K562 (cell line): ENCODE data around the gene SUDS3. TPM values are rescaled to one million over a fixed set of nuclear protein-coding genes. Genes with fewer than 3 reads are reported as not detected.

Source experiments
- ATAC-seq: fragments of 200-7000 bp; cut with Tn5 transposase; 3 replicates; pipeline ENCODE4 v1.9.1; 2020; ENCODE audit warnings: moderate library complexity
- BruUV-seq: library from RNA; stranded (reverse); fragments of 400-500 nt; replicated peaks from 2 replicates; lab custom pipeline; 2021; lab: Mats Ljungman, UMichigan
- CTCF ChIA-PET: fragments of 300-600 bp; formaldehyde crosslinking; extraction: SDS; loops from one replicate; lab custom pipeline; 2021; ENCODE audit warnings: low intra/inter-chr PET ratio; lab: Yijun Ruan, JAX
- POLR2A ChIA-PET: fragments of 300-600, 350-650 bp; sonication (Branson Sonifier 250); formaldehyde crosslinking; extraction: SDS; loops from one replicate; lab custom pipeline; 2021; ENCODE audit warnings: antibody characterized with exemption, inconsistent platforms; lab: Yijun Ruan, JAX
- DNase-seq, 4 experiments: peaks; one replicate each; pipeline versions ENCODE4 v3.0.0 to v3.0.0-alpha.2; 2011 to 2018; ENCODE audit warnings: low spot score in 3 of 4, mixed read lengths in 3 of 4; ENCODE audit errors: extremely low read depth in 1 of 4
- FAIRE-seq: peaks from 2 replicates; lab custom pipeline; 2011; peaks lifted over from hg19 to GRCh38; lab: Jason Lieb, UNC
- H2AFZ ChIP-seq: 2 replicates; pipeline ENCODE4 v1.6.0; 2011; ENCODE audit warnings: low read depth, low read length, control low read depth, inconsistent platforms
- H3K27ac ChIP-seq: fragments of 200-600 bp; 3 replicates; pipeline ENCODE4 v1.8.0; 2011; ENCODE audit warnings: low read depth, mild to moderate bottlenecking, control low read depth, inconsistent platforms, low read length, moderate library complexity, mixed read lengths; ENCODE audit errors: extremely low read depth
- H3K27me3 ChIP-seq, 2 experiments: fragments of 300-600 bp in 1 of 2; 2 replicates in 1 of 2; 3 replicates in 1 of 2; pipeline versions ENCODE4 v1.6.0 to v1.8.0; 2011; ENCODE audit warnings: inconsistent platforms in 2 of 2, low read length in 2 of 2, mild to moderate bottlenecking in 1 of 2, mixed read lengths in 1 of 2, moderate library complexity in 1 of 2; ENCODE audit not compliant: control insufficient read depth in 2 of 2, insufficient read depth in 2 of 2
- H3K36me3 ChIP-seq: fragments of 300-600 bp; 3 replicates; pipeline ENCODE4 v1.8.0; 2011; ENCODE audit warnings: mild to moderate bottlenecking, low read length, inconsistent platforms; ENCODE audit not compliant: control insufficient read depth, insufficient read depth
- H3K4me1 ChIP-seq, 2 experiments: fragments of 200-600 bp in 1 of 2; replicated peaks in 1 of 2; 2 replicates in 1 of 2; 3 replicates in 1 of 2; pipeline versions ENCODE4 v1.5.1 to v1.8.0; 2011; ENCODE audit warnings: inconsistent platforms in 2 of 2, low read length in 2 of 2, mild to moderate bottlenecking in 1 of 2, mixed read lengths in 1 of 2, moderate library complexity in 1 of 2; ENCODE audit not compliant: control insufficient read depth in 2 of 2, insufficient read depth in 2 of 2
- H3K4me2 ChIP-seq: 2 replicates; pipeline ENCODE4 v1.6.1; 2011; ENCODE audit warnings: low read length, control low read depth, inconsistent platforms, mixed read lengths; ENCODE audit not compliant: insufficient read depth
- H3K4me3 ChIP-seq: fragments of 200-600 bp; sonication (generic), shearing (Covaris generic); 2 replicates; pipeline ENCODE4 v1.5.1; 2016; ENCODE audit warnings: control low read depth, inconsistent platforms
- H3K79me2 ChIP-seq: fragments of 200-600 bp; 3 replicates; pipeline ENCODE4 v1.8.0; 2011; ENCODE audit warnings: low read length, inconsistent platforms; ENCODE audit not compliant: control insufficient read depth, insufficient read depth
- H3K9ac ChIP-seq, 2 experiments: 2 replicates each; pipeline versions ENCODE4 v1.6.0 to v1.6.1; 2011; ENCODE audit warnings: low read depth in 2 of 2, low read length in 2 of 2, control low read depth in 1 of 2, inconsistent platforms in 1 of 2, mild to moderate bottlenecking in 1 of 2, mixed read lengths in 1 of 2; ENCODE audit not compliant: insufficient read depth in 1 of 2
- H3K9me1 ChIP-seq: one replicate; pipeline ENCODE4 v1.6.0; 2011; ENCODE audit warnings: inconsistent platforms, mild to moderate bottlenecking, low read length, moderate library complexity; ENCODE audit not compliant: control insufficient read depth, insufficient read depth
- H3K9me3 ChIP-seq: replicated peaks from 2 replicates; pipeline ENCODE4 v1.5.1; 2011; ENCODE audit warnings: low read depth, low read length, inconsistent platforms; ENCODE audit not compliant: control insufficient read depth, insufficient read depth
- H4K20me1 ChIP-seq: replicated peaks from 2 replicates; pipeline ENCODE4 v1.6.1; 2011; ENCODE audit warnings: low read length, inconsistent platforms, mixed read lengths; ENCODE audit not compliant: control insufficient read depth, insufficient read depth
- BCL6 ChIP-seq: fragments of 250-450 bp; sonication (Bioruptor Pico); IDR thresholded peaks from 2 replicates; pipeline ENCODE4 v1.4.0; 2020
- GABPA ChIP-seq: fragments of 200-800 bp; sonication (Bioruptor generic); conservative IDR thresholded peaks from 2 replicates; pipeline ENCODE4 v1.6.1; 2016; ENCODE audit warnings: low read depth, missing genetic modification characterization, missing compliant biosample characterization
- HDGF ChIP-seq: fragments of 450-650 bp; IDR thresholded peaks from 2 replicates; pipeline ENCODE4 v1.6.1; 2016
- KDM5B ChIP-seq: fragments of 200-600 bp; sonication (generic); IDR thresholded peaks from 2 replicates; pipeline ENCODE4 v1.6.1; 2012; ENCODE audit warnings: low read depth, mild to moderate bottlenecking, moderate library complexity, low read length, control low read depth, inconsistent platforms; ENCODE audit not compliant: insufficient replicate concordance
- L3MBTL2 ChIP-seq: fragments of 450-650 bp; IDR thresholded peaks from 2 replicates; pipeline ENCODE4 v1.6.1; 2016; ENCODE audit warnings: mild to moderate bottlenecking, moderate library complexity
- MECOM ChIP-seq: fragments of 250-450 bp; sonication (Bioruptor Pico); IDR thresholded peaks from 2 replicates; pipeline ENCODE4 v1.8.0; 2022; ENCODE audit warnings: inconsistent platforms
- NFE2L1 ChIP-seq: fragments of 450-650 bp; IDR thresholded peaks from 2 replicates; pipeline ENCODE4 v1.6.1; 2016; ENCODE audit warnings: missing genetic modification characterization, low read depth, mild to moderate bottlenecking, missing compliant biosample characterization, moderate library complexity, borderline replicate concordance
- NR2F6 ChIP-seq: fragments of 450-650 bp; formaldehyde crosslinking; IDR thresholded peaks from 2 replicates; pipeline ENCODE4 v1.4.0; 2020; ENCODE audit warnings: mild to moderate bottlenecking
- OTX1 ChIP-seq: fragments of 450-650 bp; formaldehyde crosslinking; IDR thresholded peaks from 2 replicates; pipeline ENCODE4 v1.4.0; 2022; ENCODE audit warnings: mild to moderate bottlenecking
- PHF20 ChIP-seq: fragments of 450-650 bp; IDR thresholded peaks from 2 replicates; pipeline ENCODE4 v1.6.1; 2018; ENCODE audit not compliant: partially characterized antibody
- SIX5 ChIP-seq, 2 experiments: IDR thresholded peaks; 2 replicates each; pipeline ENCODE4 v1.6.1; 2011; ENCODE audit warnings: low read length in 2 of 2, borderline replicate concordance in 1 of 2, low read depth in 1 of 2, mild to moderate bottlenecking in 1 of 2, moderate library complexity in 1 of 2; ENCODE audit not compliant: insufficient read depth in 1 of 2
- TAF9B ChIP-seq: fragments of 450-650 bp; IDR thresholded peaks from 2 replicates; pipeline ENCODE4 v1.6.1; 2018; ENCODE audit warnings: mild to moderate bottlenecking; ENCODE audit not compliant: partially characterized antibody
- TARDBP ChIP-seq: fragments of 450-650 bp; IDR thresholded peaks from 2 replicates; pipeline ENCODE4 v1.6.1; 2016
- ZNF175 ChIP-seq: fragments of 200-800 bp; sonication (Bioruptor generic); IDR thresholded peaks from 2 replicates; pipeline ENCODE4 v1.6.1; 2016; ENCODE audit warnings: low read depth, mild to moderate bottlenecking, missing genetic modification characterization, missing compliant biosample characterization
- ZNF41 ChIP-seq: fragments of 250-450 bp; sonication (Bioruptor Pico); conservative IDR thresholded peaks from 2 replicates; pipeline ENCODE4 v1.4.0; 2020; ENCODE audit warnings: mild to moderate bottlenecking
- ZNF77 ChIP-seq: fragments of 250-450 bp; sonication (Bioruptor Pico); IDR thresholded peaks from 2 replicates; pipeline ENCODE4 v1.5.0; 2020
- WGBS: fragments of 100-300 bp; shearing (Covaris generic); methylation state at CpG from one replicate; pipeline ENCODE4 v1.1.6; 2016; ENCODE audit warnings: low coverage, mixed read lengths; ENCODE audit not compliant: insufficient coverage; ENCODE audit errors: missing lambda C conversion rate; 5-methylcytosine and 5-hydroxymethylcytosine counted together
- in situ Hi-C: fragments of 300-500 bp; cut with MboI; formaldehyde crosslinking; loops from 4 replicates; pipeline ENCODE4 v1.15.0; 2018; ENCODE audit warnings: inconsistent platforms, mixed read lengths
- intact Hi-C: fragments of 100-400 bp; cut with micrococcal nuclease; formaldehyde crosslinking; loops from 2 replicates; pipeline ENCODE4 v1.14.2; 2022
- polyA plus RNA-seq, 8 experiments: library from polyadenylated mRNA; depleted of rRNA in 4 of 8; stranded (reverse) in 5 of 8; unstranded in 3 of 8; fragments of >200 nt; fragmentation: Nextera tagmentation in 2 of 8; fragmentation: Illumina TruSeq in 1 of 8; extraction: Ambion mirVana in 2 of 8; extraction: Trizol in 1 of 8; gene quantifications; 2 replicates each; pipeline versions ENCODE4 v1.2.1 to v1.2.3, GENCODE V29; 2011 to 2014; ENCODE audit warnings: inconsistent platforms in 1 of 8, missing spikeins in 1 of 8
- total RNA-seq, 7 experiments: library from RNA; depleted of rRNA in 6 of 7; stranded (reverse); fragments of >200 nt in 6 of 7; fragmentation: Illumina TruSeq in 2 of 7; extraction: Trizol in 2 of 7; gene quantifications; 2 replicates each; pipeline versions ENCODE4 v1.2.1 to v1.2.3, GENCODE V29; 2011 to 2021; ENCODE audit warnings: low replicate concordance in 1 of 7
- TF ChIP-seq, protein P1 (sequence below): sonication (generic); formaldehyde crosslinking; IDR thresholded peaks from 2 replicates; pipeline ENCODE4 v1.8.0; 2023; ENCODE audit warnings: mild to moderate bottlenecking, missing genetic modification reagents
- TF ChIP-seq, protein P2 (sequence below), 2 experiments: fragments of 450-650 bp; IDR thresholded peaks; 2 replicates each; pipeline ENCODE4 v1.6.1; 2016

SUDS3 gene
- total and polyA plus RNA-seq, 9 of the 15 experiments (the other 6 are each of a cell fraction or from before 2014, with no cell fraction given), result 6.6 to 30.5 (median 23.3) TPM

GRCh38 chr12:118374126-118374725 is 2.1 kb upstream of the SUDS3 start:
- DNase-seq (peak in 1 of 4 experiments; percentile 35), ATAC-seq (no peak), FAIRE-seq (no peak)
- in situ Hi-C loops, result loop anchor here (25.0 kb wide), 1 partner anchor 187 kb away; no protein-coding TSS in a partner anchor
- no TSS peak for BruUV-seq
- no peaks in the 10 kb centered on the region for H3K9me3 ChIP-seq
- WGBS, result 10% methylated on average over 14 of the region's 14 CpGs
- peaks cover 67% of the 10 kb centered on the region for H3K79me2 ChIP-seq
- H3K4me3 ChIP-seq, result peak overlapping the region; percentile 39; the same call in 1 of the 2 replicates
- CTCF ChIA-PET, result interaction anchor here (1.9 to 4.6 kb wide), 3 partner anchors 74 to 253 kb away, joined by 7 to 62 read pairs (median 31); no protein-coding TSS in a partner anchor
- no peaks in the 10 kb centered on the region for H3K9me1 ChIP-seq
- peak overlapping the region; percentile 100 for H2AFZ ChIP-seq
- peaks cover 14 to 26% of the 10 kb centered on the region in 2 experiments; a peak in 4 of 5 replicates for H3K4me1 ChIP-seq
- peaks cover 3% of the 10 kb centered on the region; the same call in 1 of the 3 replicates for H3K36me3 ChIP-seq
- no peaks in the 10 kb centered on the region for H3K27me3 ChIP-seq
- peak overlapping the region; percentile 94 for H3K4me2 ChIP-seq
- POLR2A ChIA-PET, result interaction anchor here (0.5 to 2.1 kb wide), 14 partner anchors 10 to 238 kb away, joined by 3 to 14 read pairs (median 4); partner anchors contain the start of gene PEBP1
- intact Hi-C loops, result no loop called here
- peak overlapping the region; percentile 2 to 89; a peak in 3 of 4 replicates for H3K9ac ChIP-seq
- peaks cover 6% of the 10 kb centered on the region for H4K20me1 ChIP-seq
- H3K27ac ChIP-seq, result peak overlapping the region; percentile 77
- TF ChIP-seq PHF20 (peak; percentile 38), TAF9B (no peak), SIX5 (IDR thresholded peaks at IDR 0.05; ENCODE audit: borderline replicate concordance in 1 of 2, insufficient read depth in 1 of 2, low read depth in 1 of 2, low read length in 2 of 2) (no peak), NFE2L1 (tag) (no peak), MECOM (CRISPR knock-in tag) (no peak), OTX1 (no peak), GABPA (peak; percentile 4; the same call in 1 of the 2 replicates), HDGF (peak; percentile 76; the same call in 1 of the 2 replicates), L3MBTL2 (no peak), ZNF175 (CRISPR knock-in tag) (0 out of 2 replicates have a peak, but pooled peaks have one; percentile 31), KDM5B (no peak), TARDBP (no peak), BCL6 (no peak), ZNF77 (CRISPR knock-in tag) (no peak), ZNF41 (no peak), NR2F6 (no peak)
- TF ChIP-seq, protein P1, sequence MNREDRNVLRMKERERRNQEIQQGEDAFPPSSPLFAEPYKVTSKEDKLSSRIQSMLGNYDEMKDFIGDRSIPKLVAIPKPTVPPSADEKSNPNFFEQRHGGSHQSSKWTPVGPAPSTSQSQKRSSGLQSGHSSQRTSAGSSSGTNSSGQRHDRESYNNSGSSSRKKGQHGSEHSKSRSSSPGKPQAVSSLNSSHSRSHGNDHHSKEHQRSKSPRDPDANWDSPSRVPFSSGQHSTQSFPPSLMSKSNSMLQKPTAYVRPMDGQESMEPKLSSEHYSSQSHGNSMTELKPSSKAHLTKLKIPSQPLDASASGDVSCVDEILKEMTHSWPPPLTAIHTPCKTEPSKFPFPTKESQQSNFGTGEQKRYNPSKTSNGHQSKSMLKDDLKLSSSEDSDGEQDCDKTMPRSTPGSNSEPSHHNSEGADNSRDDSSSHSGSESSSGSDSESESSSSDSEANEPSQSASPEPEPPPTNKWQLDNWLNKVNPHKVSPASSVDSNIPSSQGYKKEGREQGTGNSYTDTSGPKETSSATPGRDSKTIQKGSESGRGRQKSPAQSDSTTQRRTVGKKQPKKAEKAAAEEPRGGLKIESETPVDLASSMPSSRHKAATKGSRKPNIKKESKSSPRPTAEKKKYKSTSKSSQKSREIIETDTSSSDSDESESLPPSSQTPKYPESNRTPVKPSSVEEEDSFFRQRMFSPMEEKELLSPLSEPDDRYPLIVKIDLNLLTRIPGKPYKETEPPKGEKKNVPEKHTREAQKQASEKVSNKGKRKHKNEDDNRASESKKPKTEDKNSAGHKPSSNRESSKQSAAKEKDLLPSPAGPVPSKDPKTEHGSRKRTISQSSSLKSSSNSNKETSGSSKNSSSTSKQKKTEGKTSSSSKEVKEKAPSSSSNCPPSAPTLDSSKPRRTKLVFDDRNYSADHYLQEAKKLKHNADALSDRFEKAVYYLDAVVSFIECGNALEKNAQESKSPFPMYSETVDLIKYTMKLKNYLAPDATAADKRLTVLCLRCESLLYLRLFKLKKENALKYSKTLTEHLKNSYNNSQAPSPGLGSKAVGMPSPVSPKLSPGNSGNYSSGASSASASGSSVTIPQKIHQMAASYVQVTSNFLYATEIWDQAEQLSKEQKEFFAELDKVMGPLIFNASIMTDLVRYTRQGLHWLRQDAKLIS (CRISPR knock-in tag), result no peak
- TF ChIP-seq, protein P2, sequence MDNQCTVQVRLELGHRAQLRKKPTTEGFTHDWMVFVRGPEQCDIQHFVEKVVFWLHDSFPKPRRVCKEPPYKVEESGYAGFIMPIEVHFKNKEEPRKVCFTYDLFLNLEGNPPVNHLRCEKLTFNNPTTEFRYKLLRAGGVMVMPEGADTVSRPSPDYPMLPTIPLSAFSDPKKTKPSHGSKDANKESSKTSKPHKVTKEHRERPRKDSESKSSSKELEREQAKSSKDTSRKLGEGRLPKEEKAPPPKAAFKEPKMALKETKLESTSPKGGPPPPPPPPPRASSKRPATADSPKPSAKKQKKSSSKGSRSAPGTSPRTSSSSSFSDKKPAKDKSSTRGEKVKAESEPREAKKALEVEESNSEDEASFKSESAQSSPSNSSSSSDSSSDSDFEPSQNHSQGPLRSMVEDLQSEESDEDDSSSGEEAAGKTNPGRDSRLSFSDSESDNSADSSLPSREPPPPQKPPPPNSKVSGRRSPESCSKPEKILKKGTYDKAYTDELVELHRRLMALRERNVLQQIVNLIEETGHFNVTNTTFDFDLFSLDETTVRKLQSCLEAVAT (IDR thresholded peaks at IDR 0.05), result peak in 1 of 2 experiments; percentile 74; a peak in 1 of 4 replicates
